ENCODE data around the gene CNTNAP2.

Gene CNTNAP2

GRCh38 chr7:147980826-147981813 is 1864.5 kb downstream of the CNTNAP2 start:
- ChIA-PET POLR2A (no interaction called here), CTCF (no interaction called here)
- no peaks in the 10 kb centered on the region for H3K9me3 ChIP-seq (ENCODE audit: control extremely low read depth in 1 of 5, control insufficient read depth in 4 of 5, insufficient read depth in 2 of 5, low read depth in 1 of 5, low read length in 4 of 5)
- H3K4me3 ChIP-seq (ENCODE audit: control insufficient read depth in 1 of 7, extremely low read depth in 1 of 7, insufficient read depth in 4 of 7, low read depth in 2 of 7, low read length in 6 of 7) = no peak overlapping the region
- H3K4me1 ChIP-seq (ENCODE audit: control extremely low read depth in 1 of 4, control insufficient read depth in 4 of 4, insufficient read depth in 4 of 4, low read length in 3 of 4) = no peaks in the 10 kb centered on the region
- no peaks in the 10 kb centered on the region for H3K27me3 ChIP-seq (replicated peaks in 2 of 5; ENCODE audit: control insufficient read depth in 4 of 5, insufficient read depth in 5 of 5, low read length in 4 of 5)
- H3K27ac ChIP-seq (ENCODE audit: insufficient read depth in 1 of 2, low read depth in 1 of 2, low read length in 2 of 2, poor library complexity in 1 of 2, severe bottlenecking in 2 of 2) = no peak overlapping the region
- DNase-seq = no peak
- H3K36me3 ChIP-seq (ENCODE audit: control insufficient read depth in 4 of 4, insufficient read depth in 4 of 4, low read length in 3 of 4) = no peaks in the 10 kb centered on the region
- WGBS (ENCODE audit: insufficient coverage) = no CpG with 5 or more reads among the region's 4 CpGs

- Histone ChIP-seq H3K4me1 (ENCODE audit: control extremely low read depth in 1 of 4, control insufficient read depth in 4 of 4, insufficient read depth in 4 of 4, low read length in 3 of 4) (no peaks in the 10 kb centered on the region), H3K9me3 (ENCODE audit: control extremely low read depth in 1 of 5, control insufficient read depth in 4 of 5, insufficient read depth in 2 of 5, low read depth in 1 of 5, low read length in 4 of 5) (no peaks in the 10 kb centered on the region), H3K27ac (ENCODE audit: insufficient read depth in 1 of 2, low read depth in 1 of 2, low read length in 2 of 2, poor library complexity in 1 of 2, severe bottlenecking in 2 of 2) (no peak overlapping the region), H3K27me3 (replicated peaks in 2 of 5; ENCODE audit: control insufficient read depth in 4 of 5, insufficient read depth in 5 of 5, low read length in 4 of 5) (no peaks in the 10 kb centered on the region), H3K36me3 (ENCODE audit: control insufficient read depth in 4 of 4, insufficient read depth in 4 of 4, low read length in 3 of 4) (no peaks in the 10 kb centered on the region), H3K4me3 (ENCODE audit: control insufficient read depth in 1 of 7, extremely low read depth in 1 of 7, insufficient read depth in 4 of 7, low read depth in 2 of 7, low read length in 6 of 7) (no peak overlapping the region)
- POLR2A ChIA-PET = no interaction called here
- WGBS (ENCODE audit: insufficient coverage) = 100% methylated on average over 1 of the region's 1 CpG
- no peak for DNase-seq
- CTCF ChIA-PET = no interaction called here
Measured at GRCh38 chr7:147982307-147982706, 1865.7 kb downstream of the CNTNAP2 start.

- Histone ChIP-seq H3K4me3 (ENCODE audit: control insufficient read depth in 1 of 7, extremely low read depth in 1 of 7, insufficient read depth in 4 of 7, low read depth in 2 of 7, low read length in 6 of 7) (no peak overlapping the region), H3K27me3 (replicated peaks in 2 of 5; ENCODE audit: control insufficient read depth in 4 of 5, insufficient read depth in 5 of 5, low read length in 4 of 5) (no peaks in the 10 kb centered on the region), H3K27ac (ENCODE audit: insufficient read depth in 1 of 2, low read depth in 1 of 2, low read length in 2 of 2, poor library complexity in 1 of 2, severe bottlenecking in 2 of 2) (no peak overlapping the region), H3K9me3 (ENCODE audit: control extremely low read depth in 1 of 5, control insufficient read depth in 4 of 5, insufficient read depth in 2 of 5, low read depth in 1 of 5, low read length in 4 of 5) (peaks cover 0 to under 1% (median 0%) of the 10 kb centered on the region in 5 experiments), H3K36me3 (ENCODE audit: control insufficient read depth in 4 of 4, insufficient read depth in 4 of 4, low read length in 3 of 4) (no peaks in the 10 kb centered on the region), H3K4me1 (ENCODE audit: control extremely low read depth in 1 of 4, control insufficient read depth in 4 of 4, insufficient read depth in 4 of 4, low read length in 3 of 4) (no peaks in the 10 kb centered on the region)
- POLR2A ChIA-PET = interaction anchor here (0.7 kb wide), 1 partner anchor 8 kb away, joined by 3 read pairs; no protein-coding TSS in a partner anchor
- CTCF ChIA-PET = no interaction called here
- 100% methylated on average over 2 of the region's 2 CpGs for WGBS (ENCODE audit: insufficient coverage)
- no peak for DNase-seq
Measured at GRCh38 chr7:147984265-147984664, 1867.7 kb downstream of the CNTNAP2 start.

GRCh38 chr7:147990079-147990478 is 1873.5 kb downstream of the CNTNAP2 start:
- Histone ChIP-seq H3K4me1 (ENCODE audit: control extremely low read depth in 1 of 4, control insufficient read depth in 4 of 4, insufficient read depth in 4 of 4, low read length in 3 of 4) (no peaks in the 10 kb centered on the region), H3K27me3 (replicated peaks in 2 of 5; ENCODE audit: control insufficient read depth in 4 of 5, insufficient read depth in 5 of 5, low read length in 4 of 5) (no peaks in the 10 kb centered on the region), H3K27ac (ENCODE audit: insufficient read depth in 1 of 2, low read depth in 1 of 2, low read length in 2 of 2, poor library complexity in 1 of 2, severe bottlenecking in 2 of 2) (no peak overlapping the region), H3K9me3 (ENCODE audit: control extremely low read depth in 1 of 5, control insufficient read depth in 4 of 5, insufficient read depth in 2 of 5, low read depth in 1 of 5, low read length in 4 of 5) (peaks cover 0 to 13% (median 0%) of the 10 kb centered on the region in 5 experiments), H3K36me3 (ENCODE audit: control insufficient read depth in 4 of 4, insufficient read depth in 4 of 4, low read length in 3 of 4) (no peaks in the 10 kb centered on the region), H3K4me3 (ENCODE audit: control insufficient read depth in 1 of 7, extremely low read depth in 1 of 7, insufficient read depth in 4 of 7, low read depth in 2 of 7, low read length in 6 of 7) (no peak overlapping the region)
- ChIA-PET POLR2A (no interaction called here), CTCF (no interaction called here)
- WGBS (ENCODE audit: insufficient coverage) = 91% methylated on average over 1 of the region's 1 CpG
- DNase-seq = no peak

- no peaks in the 10 kb centered on the region for H3K27me3 ChIP-seq (replicated peaks in 2 of 5; ENCODE audit: control insufficient read depth in 4 of 5, insufficient read depth in 5 of 5, low read length in 4 of 5)
- H3K4me1 ChIP-seq (ENCODE audit: control extremely low read depth in 1 of 4, control insufficient read depth in 4 of 4, insufficient read depth in 4 of 4, low read length in 3 of 4) = no peaks in the 10 kb centered on the region
- CTCF ChIA-PET = no interaction called here
- 100% methylated on average over 1 of the region's 2 CpGs for WGBS (ENCODE audit: insufficient coverage)
- H3K36me3 ChIP-seq (ENCODE audit: control insufficient read depth in 4 of 4, insufficient read depth in 4 of 4, low read length in 3 of 4) = no peaks in the 10 kb centered on the region
- peaks cover 0 to 13% (median 0%) of the 10 kb centered on the region in 5 experiments for H3K9me3 ChIP-seq (ENCODE audit: control extremely low read depth in 1 of 5, control insufficient read depth in 4 of 5, insufficient read depth in 2 of 5, low read depth in 1 of 5, low read length in 4 of 5)
- POLR2A ChIA-PET = no interaction called here
- H3K4me3 ChIP-seq (ENCODE audit: control insufficient read depth in 1 of 7, extremely low read depth in 1 of 7, insufficient read depth in 4 of 7, low read depth in 2 of 7, low read length in 6 of 7) = no peak overlapping the region
- no peak overlapping the region for H3K27ac ChIP-seq (ENCODE audit: insufficient read depth in 1 of 2, low read depth in 1 of 2, low read length in 2 of 2, poor library complexity in 1 of 2, severe bottlenecking in 2 of 2)
- no peak for DNase-seq
Measured at GRCh38 chr7:147990942-147991341, 1874.3 kb downstream of the CNTNAP2 start.

- Histone ChIP-seq H3K9me3 (ENCODE audit: control extremely low read depth in 1 of 5, control insufficient read depth in 4 of 5, insufficient read depth in 2 of 5, low read depth in 1 of 5, low read length in 4 of 5) (peaks cover 0 to 13% (median 0%) of the 10 kb centered on the region in 5 experiments), H3K4me1 (ENCODE audit: control extremely low read depth in 1 of 4, control insufficient read depth in 4 of 4, insufficient read depth in 4 of 4, low read length in 3 of 4) (no peaks in the 10 kb centered on the region), H3K36me3 (ENCODE audit: control insufficient read depth in 4 of 4, insufficient read depth in 4 of 4, low read length in 3 of 4) (no peaks in the 10 kb centered on the region), H3K27me3 (replicated peaks in 2 of 5; ENCODE audit: control insufficient read depth in 4 of 5, insufficient read depth in 5 of 5, low read length in 4 of 5) (no peaks in the 10 kb centered on the region), H3K4me3 (ENCODE audit: control insufficient read depth in 1 of 7, extremely low read depth in 1 of 7, insufficient read depth in 4 of 7, low read depth in 2 of 7, low read length in 6 of 7) (no peak overlapping the region), H3K27ac (ENCODE audit: insufficient read depth in 1 of 2, low read depth in 1 of 2, low read length in 2 of 2, poor library complexity in 1 of 2, severe bottlenecking in 2 of 2) (no peak overlapping the region)
- no peak for DNase-seq
- CTCF ChIA-PET = no interaction called here
- POLR2A ChIA-PET = interaction anchor here (0.6 to 1.0 kb wide), 2 partner anchors 8 to 64 kb away, joined by 3 read pairs; no protein-coding TSS in a partner anchor
- no CpG with 5 or more reads among the region's 2 CpGs for WGBS (ENCODE audit: insufficient coverage)
Measured at GRCh38 chr7:147992698-147993097, 1876.1 kb downstream of the CNTNAP2 start.

- Histone ChIP-seq H3K36me3 (ENCODE audit: control insufficient read depth in 4 of 4, insufficient read depth in 4 of 4, low read length in 3 of 4) (no peaks in the 10 kb centered on the region), H3K4me3 (ENCODE audit: control insufficient read depth in 1 of 7, extremely low read depth in 1 of 7, insufficient read depth in 4 of 7, low read depth in 2 of 7, low read length in 6 of 7) (no peak overlapping the region), H3K9me3 (ENCODE audit: control extremely low read depth in 1 of 5, control insufficient read depth in 4 of 5, insufficient read depth in 2 of 5, low read depth in 1 of 5, low read length in 4 of 5) (peaks cover 0 to 3% (median 0%) of the 10 kb centered on the region in 5 experiments), H3K4me1 (ENCODE audit: control extremely low read depth in 1 of 4, control insufficient read depth in 4 of 4, insufficient read depth in 4 of 4, low read length in 3 of 4) (no peaks in the 10 kb centered on the region), H3K27me3 (replicated peaks in 2 of 5; ENCODE audit: control insufficient read depth in 4 of 5, insufficient read depth in 5 of 5, low read length in 4 of 5) (no peaks in the 10 kb centered on the region), H3K27ac (ENCODE audit: insufficient read depth in 1 of 2, low read depth in 1 of 2, low read length in 2 of 2, poor library complexity in 1 of 2, severe bottlenecking in 2 of 2) (no peak overlapping the region)
- WGBS (ENCODE audit: insufficient coverage) = 92% methylated on average over 5 of the region's 10 CpGs
- POLR2A ChIA-PET = no interaction called here
- no peak for DNase-seq
- CTCF ChIA-PET = no interaction called here
Measured at GRCh38 chr7:147997636-147998035, 1881.0 kb downstream of the CNTNAP2 start.

Measured in common myeloid progenitor, CD34-positive (primary cell).